Eye (tissue), 1 donor: ENCODE data around the gene COL6A1.
"Not testable (repeated sequence)": the region's sequence is repeated elsewhere in the genome, so short reads cannot be mapped to it uniquely, and the experiment has no call there.

Source experiments
- DNase-seq: peaks from one replicate; pipeline ENCODE4 v3.0.0-alpha.2; 2015

The COL6A1 gene

GRCh38 chr21:45947296-45947695 is 34.3 kb upstream of the COL6A1 start:
- no peak for DNase-seq

DNA sequence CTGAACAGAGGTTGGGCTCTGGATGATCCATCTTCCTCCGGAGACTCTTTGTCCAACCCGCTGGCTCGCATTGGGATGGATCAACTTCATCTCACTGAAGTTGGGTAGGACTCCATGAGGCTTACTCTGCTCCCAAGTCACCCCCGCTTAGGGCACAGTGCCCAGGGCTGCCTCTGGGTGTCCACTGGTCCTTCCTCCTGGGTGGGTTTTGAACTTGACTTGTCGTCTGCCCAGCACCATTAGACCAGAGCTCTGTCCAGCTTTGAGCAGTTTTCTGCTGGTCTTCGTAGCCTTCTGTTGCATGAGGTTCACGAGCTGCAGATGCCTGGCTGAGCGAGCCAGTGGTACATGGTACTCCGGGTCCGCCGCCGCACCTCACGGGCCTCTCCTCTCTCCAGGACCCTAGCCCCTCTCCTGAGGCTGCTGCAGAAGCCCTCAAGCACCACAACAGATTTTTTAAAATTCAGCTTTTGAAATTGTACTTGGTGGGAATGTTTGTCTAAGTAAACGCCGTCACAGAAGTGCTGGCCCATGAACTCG is 33.8 kb upstream of the COL6A1 start:
- DNase-seq, result no peak

- no peak for DNase-seq
These were observed 32.9 kb upstream of the COL6A1 start for GRCh38 chr21:45948576-45949141.

DNA sequence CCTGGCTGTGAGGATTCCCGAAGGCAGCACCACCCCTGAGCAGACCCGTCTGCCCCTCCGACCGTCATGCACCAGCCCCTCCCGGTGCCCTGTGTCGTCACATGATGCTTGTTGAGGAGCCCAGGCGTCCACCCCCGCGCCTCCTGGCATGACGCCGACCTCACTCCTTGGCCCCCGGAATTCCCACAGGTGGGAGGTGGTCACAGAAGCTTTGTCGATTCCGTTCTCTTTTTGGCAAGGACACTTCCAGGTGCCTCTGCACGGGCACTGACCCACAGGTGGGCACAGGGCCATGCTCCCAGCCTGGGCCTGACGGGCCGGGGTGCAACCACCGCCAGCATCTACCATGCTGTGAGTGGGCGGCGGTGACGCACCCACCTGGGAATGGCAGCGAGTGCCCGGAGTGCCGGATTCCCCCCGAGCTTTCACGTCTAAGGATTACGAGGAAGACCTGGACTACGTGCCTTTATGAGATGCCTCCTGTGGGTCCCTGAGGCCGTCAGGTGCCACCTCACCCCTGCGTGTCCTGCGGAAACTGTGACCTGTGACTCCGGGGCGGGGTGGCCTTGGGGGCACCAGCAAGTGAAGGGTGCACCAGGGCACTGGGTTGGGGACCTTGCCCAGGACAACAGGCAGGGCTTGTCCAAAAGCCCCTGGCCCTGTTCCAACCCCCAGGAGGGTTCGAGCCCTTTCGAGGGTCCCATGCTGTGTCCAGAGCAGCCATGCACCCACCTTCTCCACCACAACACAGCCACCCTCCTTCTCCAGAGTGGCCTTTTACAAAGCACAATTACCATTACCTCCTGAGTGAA is 31.4 kb upstream of the COL6A1 start:
- DNase-seq, result no peak

DNA sequence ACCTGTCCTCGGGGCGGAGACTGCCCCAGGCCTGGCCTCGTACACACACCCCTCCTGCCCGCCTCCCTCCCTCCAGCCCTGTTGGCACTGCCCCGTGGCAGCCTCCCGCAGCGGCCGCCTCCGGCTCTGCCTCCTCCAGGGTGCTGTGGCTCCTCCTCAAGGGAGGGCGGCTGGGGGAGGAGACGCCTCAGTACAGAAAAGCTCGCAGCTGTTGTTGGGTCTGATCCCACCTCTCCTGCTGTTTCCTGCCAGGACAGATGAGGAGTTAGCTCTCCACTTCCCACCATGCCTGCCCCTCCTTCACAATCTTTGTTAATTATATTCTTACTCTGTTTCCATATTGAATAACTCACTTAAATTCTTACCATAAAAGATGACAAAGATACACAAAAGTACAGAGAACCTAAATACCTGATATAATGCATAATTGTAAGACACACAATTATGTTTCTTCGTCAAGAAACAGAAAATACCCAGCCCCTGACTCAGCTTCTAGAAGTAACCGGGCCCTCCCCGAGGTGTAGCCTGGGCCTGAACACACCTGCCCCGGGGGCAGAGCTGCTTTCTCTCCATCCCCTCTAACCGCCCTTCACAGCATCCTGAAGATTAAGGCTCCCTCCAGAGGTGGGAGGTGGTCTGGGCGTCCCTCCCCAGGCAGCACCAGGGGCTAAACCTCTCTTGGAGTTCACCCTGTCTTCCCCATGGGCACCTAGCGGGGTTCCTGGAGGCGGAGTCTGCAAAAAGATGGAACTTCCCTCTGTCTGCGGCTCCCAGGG is 30.6 kb upstream of the COL6A1 start:
- peak; percentile 75 for DNase-seq

GRCh38 chr21:45951676-45952075 is 29.9 kb upstream of the COL6A1 start:
- no peak for DNase-seq

DNA sequence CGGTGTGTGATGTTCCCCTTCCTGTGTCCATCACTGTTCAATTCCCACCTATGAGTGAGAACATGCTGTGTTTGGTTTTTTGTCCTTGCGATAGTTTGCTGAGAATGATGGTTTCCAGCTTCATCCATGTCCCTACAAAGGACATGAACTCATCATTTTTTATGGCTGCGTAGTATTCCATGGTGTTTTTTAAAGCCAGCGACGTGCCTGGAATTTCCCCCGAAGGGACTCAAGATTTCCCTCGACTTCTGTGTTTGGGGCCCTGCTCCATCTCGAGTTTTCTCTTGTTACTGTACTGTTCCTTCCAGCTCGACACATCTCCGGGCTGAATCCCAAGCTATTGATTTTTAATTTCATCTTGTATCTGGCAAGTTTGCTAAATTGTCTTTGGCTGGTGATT is 29.0 kb upstream of the COL6A1 start:
- DNase-seq, result not testable (repeated sequence)

- no peak for DNase-seq
These were observed 28.6 kb upstream of the COL6A1 start for GRCh38 chr21:45952974-45953373.

- DNase-seq, result no peak
These were observed 27.3 kb upstream of the COL6A1 start for GRCh38 chr21:45954261-45954660.

GRCh38 chr21:45954921-45955320 is 26.6 kb upstream of the COL6A1 start:
- no peak for DNase-seq

- DNase-seq, result no peak
These were observed 24.0 kb upstream of the COL6A1 start for GRCh38 chr21:45957551-45957950.

DNA sequence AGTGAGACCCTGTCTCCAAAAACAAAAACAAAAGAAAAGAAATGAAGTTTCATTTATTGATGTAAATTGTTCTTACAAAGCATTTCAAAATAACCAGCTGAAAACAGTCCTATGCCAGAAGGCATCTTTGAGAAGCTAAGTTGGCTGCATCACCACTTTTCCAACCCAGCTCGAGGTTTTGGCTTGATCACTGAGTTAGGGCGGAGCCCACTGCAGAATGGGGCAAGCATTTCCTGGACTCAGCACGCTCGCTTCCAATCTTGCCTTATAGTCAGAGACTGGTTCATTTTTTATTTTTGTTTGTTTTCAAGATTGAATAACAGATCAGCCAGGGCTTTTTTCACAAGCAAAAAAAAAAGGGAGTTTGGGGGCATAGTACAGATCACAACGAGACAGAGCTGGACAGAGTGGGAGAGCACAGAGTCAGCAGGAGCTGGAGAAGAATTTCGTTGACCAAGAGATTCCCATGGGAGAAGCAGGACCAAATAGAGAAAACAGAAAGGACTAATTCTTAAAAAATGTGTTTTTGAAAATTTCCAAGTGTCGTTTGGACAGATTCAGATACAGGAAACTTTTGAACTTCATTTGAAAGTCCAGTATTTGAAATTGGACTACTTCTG is 23.5 kb upstream of the COL6A1 start:
- no peak for DNase-seq

DNA sequence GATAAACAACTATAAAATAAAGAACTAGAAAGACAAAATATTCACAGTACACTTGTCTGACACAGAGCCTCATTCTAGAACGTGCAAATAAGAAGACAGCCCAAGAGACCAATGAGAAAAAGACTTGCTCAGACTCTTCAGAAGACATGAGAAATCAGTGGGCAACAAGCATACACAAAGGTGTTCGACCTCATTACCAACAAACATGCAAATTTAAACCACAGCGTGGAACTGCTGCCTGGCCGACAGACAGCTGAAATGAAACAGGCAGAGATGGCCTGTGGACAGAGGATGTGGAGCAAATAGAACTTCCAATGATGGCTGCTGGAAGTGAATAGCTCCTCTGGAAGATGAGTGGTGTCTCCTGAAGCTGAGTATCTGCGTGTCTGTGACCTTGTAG is 22.4 kb upstream of the COL6A1 start:
- no peak for DNase-seq

DNA sequence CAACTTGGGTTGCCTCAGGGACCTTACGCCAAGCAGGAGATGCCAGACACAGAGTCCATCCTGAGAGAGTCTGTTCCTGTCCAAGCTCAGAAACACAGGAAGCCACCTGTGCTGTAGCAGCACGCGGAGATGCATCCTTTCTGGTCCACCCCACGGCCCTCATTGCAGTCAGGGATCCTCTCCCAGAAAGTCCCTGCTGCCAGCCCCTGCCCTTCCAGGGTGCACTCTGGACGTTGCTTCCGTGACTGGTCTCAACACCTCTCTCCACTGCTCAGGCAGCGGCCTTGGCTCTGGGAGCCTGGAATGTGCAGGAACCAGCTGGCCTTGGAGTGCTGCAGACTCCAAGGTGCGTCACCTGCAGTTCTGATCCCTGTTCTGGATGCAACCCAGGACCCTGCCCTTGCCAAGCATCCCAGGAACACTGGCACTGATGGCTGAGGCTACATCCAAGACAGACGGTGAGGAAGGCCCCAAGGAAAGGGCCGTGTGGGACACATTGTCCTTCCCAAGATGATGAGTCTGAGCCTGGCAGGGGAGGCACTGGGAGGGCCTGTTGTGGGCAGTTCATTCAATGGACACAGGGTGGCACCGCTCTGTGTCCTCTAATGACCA is 21.7 kb upstream of the COL6A1 start:
- DNase-seq, result no peak

DNA sequence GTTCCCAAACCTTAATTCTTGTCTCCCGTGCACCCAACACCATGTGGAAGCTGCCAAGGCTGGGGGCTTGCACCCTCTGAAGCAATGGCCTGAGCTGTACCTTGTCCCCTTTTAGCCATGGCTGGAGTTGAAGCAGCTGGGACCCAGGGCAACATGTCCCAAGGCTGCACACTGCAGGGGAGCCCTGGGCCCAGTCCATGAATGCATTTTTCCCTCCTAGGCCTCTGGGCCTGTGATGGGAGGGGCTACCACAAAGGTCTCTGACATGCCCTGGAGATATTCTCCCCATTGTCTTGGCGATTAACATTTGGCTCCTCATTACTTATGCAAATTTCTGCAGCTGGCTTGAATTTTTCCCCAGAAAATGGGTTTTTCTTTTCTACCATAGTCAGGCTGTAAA is 20.2 kb upstream of the COL6A1 start:
- DNase-seq, result not testable (repeated sequence)

- no peak for DNase-seq
These were observed 18.9 kb upstream of the COL6A1 start for GRCh38 chr21:45962531-45963231.

DNA sequence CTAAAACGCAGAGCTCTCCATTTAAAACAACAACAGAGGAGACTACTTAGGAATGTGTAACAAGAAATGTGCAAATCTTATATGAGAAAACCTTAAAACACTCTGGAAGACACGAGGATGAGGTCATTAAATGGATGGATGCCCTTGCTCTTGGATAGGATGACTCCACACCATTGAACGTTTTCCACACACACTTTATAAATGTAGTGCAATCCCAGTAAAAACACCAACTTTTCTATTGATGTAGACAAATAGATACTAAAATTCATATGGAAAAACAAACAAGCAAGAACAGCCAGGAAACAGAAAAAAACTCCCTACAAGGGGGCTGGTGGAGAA is 18.4 kb upstream of the COL6A1 start:
- DNase-seq, result no peak

DNA sequence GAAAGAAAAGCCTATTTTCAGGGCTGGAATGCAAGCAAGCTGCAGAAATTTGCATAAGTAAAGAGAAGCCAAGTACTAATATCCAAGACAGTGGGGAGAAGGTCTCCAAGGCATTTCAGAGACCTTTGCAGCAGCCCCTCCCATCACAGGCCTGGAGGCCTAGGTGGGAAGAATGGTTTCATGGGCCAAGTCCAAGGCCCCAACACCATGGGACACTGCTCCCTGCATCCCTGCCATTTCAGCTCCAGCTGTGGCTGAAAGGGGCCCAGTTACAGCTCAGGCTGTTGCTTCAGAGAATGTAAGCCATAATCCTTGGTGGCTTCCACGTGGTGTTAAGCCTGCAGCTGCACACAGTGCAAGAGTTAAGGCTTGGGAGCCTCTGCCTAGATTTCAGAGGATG is 16.9 kb upstream of the COL6A1 start:
- no peak for DNase-seq

GRCh38 chr21:45965084-45965809 is 16.3 kb upstream of the COL6A1 start:
- no peak for DNase-seq

DNA sequence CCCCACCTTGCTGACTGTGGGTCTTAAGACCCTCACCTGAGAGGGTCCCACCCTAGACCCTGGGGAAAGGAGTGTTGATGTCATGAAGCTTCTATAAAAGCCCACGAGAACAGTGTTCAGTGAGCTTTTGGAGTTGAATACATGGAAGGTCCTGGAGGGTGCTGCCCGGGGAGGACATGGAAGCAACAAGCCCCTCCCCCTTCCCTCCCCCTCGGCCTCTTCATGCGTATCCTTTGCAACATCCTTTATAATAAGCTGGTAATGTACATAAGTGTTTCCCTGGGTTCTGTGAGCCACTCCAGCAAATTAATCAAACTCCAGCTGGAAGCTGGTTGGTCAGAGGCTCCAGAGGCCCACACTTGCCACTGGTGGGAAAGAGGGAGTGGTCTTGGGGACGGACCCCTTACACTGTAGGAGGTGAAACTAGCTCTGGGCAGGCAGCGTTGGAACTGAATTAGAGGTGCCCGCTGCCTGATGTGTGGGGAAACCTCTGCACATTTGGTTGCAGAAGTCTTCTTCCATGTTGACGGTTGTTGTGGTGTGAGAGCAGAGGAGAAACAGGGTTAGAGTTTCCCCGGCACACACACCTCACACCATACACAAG is 14.7 kb upstream of the COL6A1 start:
- DNase-seq, result no peak
